SH-SY5Y (cell line): ENCODE measurements around the gene OSGIN1.

Experiments
- GATA2 ChIP-seq: IDR thresholded peaks from 2 replicates; pipeline ENCODE4 v1.6.1; 2011; ENCODE audit warnings: mild to moderate bottlenecking, low read depth, low read length
- GATA3 ChIP-seq: IDR thresholded peaks from 2 replicates; pipeline ENCODE4 v1.6.1; 2011; ENCODE audit warnings: low read depth, mild to moderate bottlenecking, low read length, moderate library complexity

GRCh38 chr16:83990492-83990891 lies 37.5 kb downstream of the OSGIN1 start:
- TF ChIP-seq GATA3 (no peak), GATA2 (no peak)
